H1 (cell line): ENCODE data around the gene YIPF3. TPM values are rescaled to one million over a fixed set of nuclear protein-coding genes. Genes with fewer than 3 reads are reported as not detected.

Source experiments
- CTCF ChIA-PET: fragments of 300-600 bp; sonication (Branson Sonifier 250); formaldehyde crosslinking; loops from one replicate; lab custom pipeline; 2021; ENCODE audit not compliant: partially characterized antibody; lab: Charles Lee
- POLR2A ChIA-PET: fragments of 300-600 bp; sonication (Branson Sonifier 250); formaldehyde crosslinking; loops from one replicate; lab custom pipeline; 2021; ENCODE audit warnings: inconsistent platforms; ENCODE audit not compliant: partially characterized antibody; lab: Charles Lee
- DNase-seq, 2 experiments: peaks; one replicate each; pipeline versions ENCODE4 v3.0.0 to v3.0.0-alpha.2; 2010 to 2022; ENCODE audit warnings: low spot score in 2 of 2, low read depth in 1 of 2, mixed read lengths in 1 of 2
- FAIRE-seq: peaks from 2 replicates; lab custom pipeline; 2011; peaks lifted over from hg19 to GRCh38; lab: Jason Lieb, UNC
- H2AFZ ChIP-seq: 2 replicates; pipeline ENCODE4 v1.8.1; 2012; ENCODE audit warnings: low read length, inconsistent platforms
- H2AK5ac ChIP-seq: 2 replicates; pipeline ENCODE4 v1.6.1; 2013; ENCODE audit warnings: low read depth, low read length
- H2BK120ac ChIP-seq: replicated peaks from 2 replicates; pipeline ENCODE3; 2013; ENCODE audit warnings: low read depth, low read length, inconsistent platforms
- H2BK12ac ChIP-seq: 2 replicates; pipeline ENCODE4 v1.6.1; 2013; ENCODE audit warnings: low read depth, low read length
- H2BK15ac ChIP-seq: 2 replicates; pipeline ENCODE4 v1.6.1; 2013; ENCODE audit warnings: low read length
- H2BK20ac ChIP-seq: 2 replicates; pipeline ENCODE4 v1.6.1; 2013; ENCODE audit warnings: low read length
- H2BK5ac ChIP-seq: 2 replicates; pipeline ENCODE4 v1.6.1; 2013; ENCODE audit warnings: low read depth, low read length
- H3K14ac ChIP-seq: 2 replicates; pipeline ENCODE4 v1.6.1; 2013; ENCODE audit warnings: inconsistent platforms; ENCODE audit not compliant: insufficient read length
- H3K18ac ChIP-seq: 2 replicates; pipeline ENCODE4 v1.6.1; 2013; ENCODE audit warnings: low read length; ENCODE audit errors: extremely low read depth
- H3K23ac ChIP-seq: 2 replicates; pipeline ENCODE4 v1.6.1; 2013; ENCODE audit warnings: inconsistent platforms; ENCODE audit not compliant: insufficient read length
- H3K23me2 ChIP-seq: 2 replicates; pipeline ENCODE4 v1.6.1; 2013; ENCODE audit warnings: low read depth, low read length
- H3K27ac ChIP-seq: 2 replicates; pipeline ENCODE4 v1.6.1; 2011; ENCODE audit warnings: low read depth, low read length, inconsistent platforms
- H3K27me3 ChIP-seq, 4 experiments: replicated peaks in 1 of 4; 1 replicate in 1 of 4; 2 replicates in 3 of 4; pipeline versions ENCODE4 v1.6.1 to v1.8.1; 2011 to 2013; ENCODE audit warnings: low read length in 3 of 4, mild to moderate bottlenecking in 3 of 4, inconsistent platforms in 2 of 4, mixed read lengths in 2 of 4, moderate library complexity in 1 of 4; ENCODE audit not compliant: control insufficient read depth in 3 of 4, insufficient read depth in 3 of 4; ENCODE audit errors: extremely low read depth in 1 of 4
- H3K36me3 ChIP-seq, 4 experiments: 2 replicates each; pipeline versions ENCODE4 v1.6.1 to v1.8.1; 2011 to 2013; ENCODE audit warnings: mild to moderate bottlenecking in 4 of 4, low read length in 3 of 4, moderate library complexity in 2 of 4, control low read depth in 1 of 4, inconsistent platforms in 1 of 4; ENCODE audit not compliant: insufficient read depth in 4 of 4, control insufficient read depth in 2 of 4
- H3K4ac ChIP-seq: replicated peaks from 2 replicates; pipeline ENCODE3; 2013; ENCODE audit warnings: low read length, low read depth, mixed read lengths, inconsistent platforms; ENCODE audit not compliant: insufficient read length
- H3K4me1 ChIP-seq, 4 experiments: replicated peaks in 1 of 4; 1 replicate in 1 of 4; 2 replicates in 3 of 4; pipeline versions ENCODE4 v1.6.1 to v1.8.1; 2011 to 2013; ENCODE audit warnings: low read length in 3 of 4, inconsistent platforms in 2 of 4, mixed read lengths in 1 of 4; ENCODE audit not compliant: insufficient read depth in 4 of 4, control insufficient read depth in 3 of 4
- H3K4me2 ChIP-seq, 2 experiments: 2 replicates each; pipeline versions ENCODE4 v1.6.1 to v1.8.1; 2011 to 2013; ENCODE audit warnings: low read depth in 2 of 2, low read length in 2 of 2, control low read depth in 1 of 2, inconsistent platforms in 1 of 2, mild to moderate bottlenecking in 1 of 2; ENCODE audit not compliant: insufficient read depth in 1 of 2
- H3K4me3 ChIP-seq, 4 experiments: fragments of 200-600, 300-600 bp in 1 of 4; sonication (generic), shearing (Covaris generic), sonication (Bioruptor Twin) in 1 of 4; 2 replicates each; pipeline versions ENCODE4 v1.5.1 to v1.8.1; 2011 to 2016; ENCODE audit warnings: low read length in 4 of 4, low read depth in 3 of 4, control low read depth in 2 of 4, inconsistent platforms in 2 of 4, mild to moderate bottlenecking in 2 of 4, mixed read lengths in 1 of 4, moderate library complexity in 1 of 4; ENCODE audit not compliant: insufficient read depth in 2 of 4; ENCODE audit errors: extremely low read depth in 1 of 4
- H3K56ac ChIP-seq: replicated peaks from 2 replicates; pipeline ENCODE3; 2013; ENCODE audit warnings: low read depth, mild to moderate bottlenecking, mixed read lengths, low read length, inconsistent platforms; ENCODE audit not compliant: insufficient read length
- H3K79me1 ChIP-seq: 2 replicates; pipeline ENCODE4 v1.6.1; 2013; ENCODE audit warnings: low read depth, low read length, control low read depth
- H3K79me2 ChIP-seq, 2 experiments: 2 replicates each; pipeline versions ENCODE4 v1.6.1 to v1.8.1; 2012 to 2013; ENCODE audit warnings: low read length in 2 of 2, mild to moderate bottlenecking in 2 of 2, inconsistent platforms in 1 of 2; ENCODE audit not compliant: insufficient read depth in 2 of 2, control insufficient read depth in 1 of 2
- H3K9ac ChIP-seq, 4 experiments: replicated peaks in 1 of 4; 1 replicate in 1 of 4; 2 replicates in 3 of 4; pipeline versions ENCODE4 v1.6.1 to v1.8.1; 2011 to 2013; ENCODE audit warnings: low read depth in 3 of 4, low read length in 3 of 4, control low read depth in 2 of 4, mild to moderate bottlenecking in 2 of 4, moderate library complexity in 2 of 4, inconsistent platforms in 1 of 4; ENCODE audit errors: extremely low read depth in 1 of 4
- H3K9me3 ChIP-seq, 2 experiments: 2 replicates each; pipeline versions ENCODE4 v1.6.1 to v1.8.1; 2012 to 2013; ENCODE audit warnings: mild to moderate bottlenecking in 2 of 2, moderate library complexity in 2 of 2, control low read depth in 1 of 2, inconsistent platforms in 1 of 2, low read depth in 1 of 2, low read length in 1 of 2, mixed read lengths in 1 of 2; ENCODE audit not compliant: insufficient read depth in 2 of 2
- H4K20me1 ChIP-seq, 2 experiments: replicated peaks in 1 of 2; 2 replicates each; pipeline versions ENCODE3 to v1.8.1; 2011 to 2013; ENCODE audit warnings: inconsistent platforms in 2 of 2, low read length in 2 of 2, mild to moderate bottlenecking in 1 of 2; ENCODE audit not compliant: insufficient read depth in 2 of 2, control insufficient read depth in 1 of 2
- H4K5ac ChIP-seq: 2 replicates; pipeline ENCODE4 v1.6.1; 2013; ENCODE audit warnings: low read length, low read depth, mixed read lengths, inconsistent platforms; ENCODE audit not compliant: insufficient read length
- H4K8ac ChIP-seq: 2 replicates; pipeline ENCODE4 v1.8.0; 2013; ENCODE audit warnings: mild to moderate bottlenecking, moderate library complexity, low read length, inconsistent platforms; ENCODE audit not compliant: insufficient read depth; ENCODE audit errors: extremely low read depth
- H4K91ac ChIP-seq: replicated peaks from 2 replicates; pipeline ENCODE3; 2013; ENCODE audit warnings: low read length, mixed read lengths, inconsistent platforms; ENCODE audit not compliant: insufficient read length
- ASH2L ChIP-seq: fragments of 200-600, 300-600 bp; sonication (generic); IDR thresholded peaks from one replicate; pipeline ENCODE4 v1.7.1; 2017; ENCODE audit warnings: low read length
- CBX8 ChIP-seq: fragments of 300-800, 300-1000 bp; sonication (generic); IDR thresholded peaks from 2 replicates; pipeline ENCODE4 v1.7.1; 2016; ENCODE audit warnings: low read depth, low read length, borderline replicate concordance
- FOSL1 ChIP-seq: IDR thresholded peaks from 2 replicates; pipeline ENCODE4 v1.6.1; 2011; ENCODE audit warnings: mild to moderate bottlenecking, low read depth, low read length, moderate library complexity; ENCODE audit not compliant: insufficient read depth
- GABPA ChIP-seq: IDR thresholded peaks from 2 replicates; pipeline ENCODE4 v1.6.1; 2011; ENCODE audit warnings: mild to moderate bottlenecking, low read length, moderate library complexity, borderline replicate concordance; ENCODE audit not compliant: insufficient read depth
- GTF2F1 ChIP-seq: IDR thresholded peaks from 2 replicates; pipeline ENCODE4 v1.6.1; 2012; ENCODE audit warnings: low read depth, low read length, improper control_type of control experiment, borderline replicate concordance
- KDM1A ChIP-seq: fragments of 200-600, 300-600 bp; sonication (generic); IDR thresholded peaks from 2 replicates; pipeline ENCODE4 v1.7.1; 2016; ENCODE audit warnings: mild to moderate bottlenecking, low read length, borderline replicate concordance
- RNF2 ChIP-seq: fragments of 200-900, 300-1000 bp; sonication (generic); IDR thresholded peaks from 2 replicates; pipeline ENCODE4 v1.7.1; 2016; ENCODE audit warnings: borderline replicate concordance, low read depth, mild to moderate bottlenecking, antibody characterized with exemption, low read length; ENCODE audit not compliant: poor library complexity, severe bottlenecking; ENCODE audit errors: missing control alignments
- TBP ChIP-seq: IDR thresholded peaks from 2 replicates; pipeline ENCODE4 v1.6.1; 2011; ENCODE audit warnings: low read depth, low read length, improper control_type of control experiment
- WGBS, 2 experiments: shearing (Covaris generic) in 1 of 2; methylation state at CpG; one replicate each; pipeline versions ENCODE4 v1.1.6 to v1.1.7; 2013 to 2015; ENCODE audit warnings: low lambda C conversion rate in 2 of 2, mixed read lengths in 2 of 2, inconsistent platforms in 1 of 2, low coverage in 1 of 2, missing lambda C conversion rate in 1 of 2; ENCODE audit not compliant: insufficient replicate concordance in 2 of 2, insufficient coverage in 1 of 2, insufficient read length in 1 of 2; ENCODE audit errors: extremely low coverage in 1 of 2, missing lambda C conversion rate in 1 of 2; 5-methylcytosine and 5-hydroxymethylcytosine counted together
- polyA plus RNA-seq, 7 experiments: library from polyadenylated mRNA; depleted of rRNA in 3 of 7; stranded (reverse) in 5 of 7; unstranded in 2 of 7; fragments of >200 nt in 5 of 7; fragments of 200-250 nt in 2 of 7; gene quantifications; 1 replicate in 5 of 7; 2 replicates in 1 of 7; 4 replicates in 1 of 7; pipeline versions ENCODE4 v1.2.1 to v1.2.3, GENCODE V29; 2011 to 2013; ENCODE audit warnings: missing spikeins in 2 of 7, mixed read lengths in 2 of 7
- total RNA-seq: library from RNA; stranded (reverse); fragmentation: NEBNext Ultra II Directional; extraction: Animal tissue kit (Norgen Biotek cat#: 25700); gene quantifications from 2 replicates; pipeline ENCODE4 v1.2.1, GENCODE V29; 2021
- TF ChIP-seq, protein P1 (sequence below): IDR thresholded peaks from 2 replicates; pipeline ENCODE4 v1.6.1; 2012; ENCODE audit warnings: low read length, inconsistent platforms

Gene YIPF3
- total and polyA plus RNA-seq, 2 of the 8 experiments (the other 6 are each of a cell fraction or from before 2014, with no cell fraction given): 77.2 to 225 TPM

- Histone ChIP-seq H3K27ac (no peak overlapping the region; the same call in 1 of the 2 replicates), H3K9ac (no peak overlapping the region), H2BK120ac (no peak overlapping the region), H3K14ac (no peak overlapping the region), H3K23me2 (no peaks in the 10 kb centered on the region), H3K4me2 (no peak overlapping the region), H3K79me2 (peaks cover 4 to 60% of the 10 kb centered on the region in 2 experiments; a peak in 3 of 4 replicates), H2BK20ac (no peak overlapping the region), H4K5ac (no peak overlapping the region), H3K79me1 (peaks cover 31% of the 10 kb centered on the region), H2BK15ac (no peak overlapping the region), H3K23ac (no peak overlapping the region), H3K4ac (no peak overlapping the region), H3K4me1 (peaks cover 7 to 19% (median 15%) of the 10 kb centered on the region in 4 experiments), H4K91ac (no peak overlapping the region), H3K56ac (no peak overlapping the region), H2AK5ac (no peak overlapping the region), H4K8ac (peak overlapping the region; percentile 60), H3K4me3 (no peak overlapping the region), H3K27me3 (no peaks in the 10 kb centered on the region), H3K18ac (no peak overlapping the region), H3K36me3 (no peaks in the 10 kb centered on the region), H2AFZ (no peak overlapping the region), H2BK12ac (no peak overlapping the region), H4K20me1 (peaks cover 20 to 40% of the 10 kb centered on the region in 2 experiments), H3K9me3 (no peaks in the 10 kb centered on the region), H2BK5ac (no peak overlapping the region)
- ChIA-PET CTCF (interaction anchor here (0.8 to 32.9 kb wide), 6 partner anchors 9 to 235 kb away, joined by 3 to 536 read pairs (median 250); partner anchors contain the start of genes ABCC10, DLK2, LRRC73 and TJAP1), POLR2A (interaction anchor here (1.0 to 5.6 kb wide), 7 partner anchors 10 to 36 kb away, joined by 3 to 27 read pairs (median 5); partner anchors contain the start of genes LRRC73 and TJAP1)
- 80% methylated on average over 10 of the region's 10 CpGs; no CpG with 5 or more reads in 1 of the 2 experiments for WGBS, 2 experiments
- no peak for DNase-seq
- FAIRE-seq: no peak
- TF ChIP-seq GTF2F1 (no peak), GABPA (no peak), RNF2 (no peak), FOSL1 (no peak), TBP (no peak), KDM1A (no peak), CBX8 (no peak), ASH2L (no peak)
- TF ChIP-seq, protein P1, sequence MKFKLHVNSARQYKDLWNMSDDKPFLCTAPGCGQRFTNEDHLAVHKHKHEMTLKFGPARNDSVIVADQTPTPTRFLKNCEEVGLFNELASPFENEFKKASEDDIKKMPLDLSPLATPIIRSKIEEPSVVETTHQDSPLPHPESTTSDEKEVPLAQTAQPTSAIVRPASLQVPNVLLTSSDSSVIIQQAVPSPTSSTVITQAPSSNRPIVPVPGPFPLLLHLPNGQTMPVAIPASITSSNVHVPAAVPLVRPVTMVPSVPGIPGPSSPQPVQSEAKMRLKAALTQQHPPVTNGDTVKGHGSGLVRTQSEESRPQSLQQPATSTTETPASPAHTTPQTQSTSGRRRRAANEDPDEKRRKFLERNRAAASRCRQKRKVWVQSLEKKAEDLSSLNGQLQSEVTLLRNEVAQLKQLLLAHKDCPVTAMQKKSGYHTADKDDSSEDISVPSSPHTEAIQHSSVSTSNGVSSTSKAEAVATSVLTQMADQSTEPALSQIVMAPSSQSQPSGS: no peak
These were observed 24.7 kb downstream of the YIPF3 start for GRCh38 chr6:43491750-43492661.
